OCI-M2 (cell line): Measurements from ENCODE around the gene DNAL1.
"Not testable (repeated sequence)": the region's sequence is repeated elsewhere in the genome, so short reads cannot be mapped to it uniquely, and the experiment has no call there.

ENCODE experiments used
- DNase-seq: peaks from one replicate; lab custom pipeline; 2025; ENCODE audit not compliant: unreplicated experiment; lab: John Stamatoyannopoulos, UW

DNAL1 gene

DNA sequence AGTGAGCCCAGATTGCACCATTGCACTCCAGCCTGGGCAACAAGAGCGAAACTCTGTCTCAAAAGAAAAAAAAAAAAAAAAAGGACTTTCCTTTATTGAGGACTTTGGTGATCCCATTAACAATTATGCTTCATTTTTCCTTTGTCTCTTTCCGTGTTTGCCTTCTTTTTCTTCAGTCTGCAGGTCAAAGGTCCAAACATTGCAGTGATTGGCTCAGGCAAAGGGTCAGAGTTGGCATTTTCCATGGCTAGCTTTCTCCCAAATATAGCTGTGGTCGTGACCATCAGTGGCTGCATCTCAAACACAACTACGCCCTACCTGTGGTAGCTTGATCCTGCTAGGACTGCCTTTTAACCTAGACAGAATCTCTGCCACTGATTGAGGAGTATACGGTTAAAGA is 7.0 kb upstream of the DNAL1 start:
- no peak for DNase-seq

DNA sequence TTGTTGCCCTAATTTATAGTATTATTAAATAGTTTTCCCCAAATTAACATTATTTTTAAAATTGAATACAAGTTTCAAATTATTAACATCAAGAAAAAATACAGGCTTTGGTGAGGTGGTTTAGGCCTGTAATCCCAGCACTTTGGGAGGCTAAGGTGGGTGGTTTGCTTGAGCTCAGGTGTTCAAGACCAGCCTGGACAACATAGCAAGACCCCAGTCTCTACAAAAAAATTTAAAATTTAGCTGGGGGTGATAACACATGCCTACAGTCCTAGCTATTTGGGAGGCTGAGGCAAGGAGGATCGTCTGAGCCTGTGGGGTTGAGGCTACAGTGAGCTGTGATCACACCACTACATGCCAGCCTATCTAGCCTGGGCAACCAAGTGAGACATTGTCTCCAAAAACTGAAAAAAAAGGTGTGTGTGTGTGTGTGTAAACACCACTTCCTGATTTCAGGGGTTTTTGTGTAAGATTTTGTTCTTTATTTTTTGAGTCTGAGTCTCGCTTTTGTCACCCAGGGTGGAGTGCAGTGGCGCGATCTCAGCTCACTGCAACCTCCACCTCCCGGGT is 3.9 kb upstream of the DNAL1 start:
- no peak for DNase-seq

DNA sequence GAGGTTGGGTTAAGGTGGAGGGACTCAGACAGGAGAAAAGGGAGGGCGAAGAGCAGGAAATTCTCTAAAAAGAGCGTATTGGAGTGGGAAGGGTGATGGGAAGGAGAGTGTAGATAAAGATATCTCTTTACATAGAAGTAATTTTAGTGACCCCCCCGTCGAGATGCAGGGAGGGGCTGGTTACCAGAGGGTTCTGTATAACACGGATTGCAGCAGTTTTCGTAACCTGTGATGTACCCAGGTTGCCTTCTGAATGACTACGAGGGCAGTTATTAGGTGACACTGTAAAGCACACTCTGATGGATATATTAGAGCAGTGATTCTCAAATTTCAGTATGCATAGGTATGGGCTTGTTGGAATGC is 443 bp downstream of the DNAL1 start:
- no peak for DNase-seq

- no peak for DNase-seq
Measured at GRCh38 chr14:73651005-73651404, 6.2 kb downstream of the DNAL1 start.

GRCh38 chr14:73655851-73656250 is 11.1 kb downstream of the DNAL1 start:
- DNase-seq: no peak

- DNase-seq: not testable (repeated sequence)
Measured at GRCh38 chr14:73659202-73659601, 14.4 kb downstream of the DNAL1 start.

DNA sequence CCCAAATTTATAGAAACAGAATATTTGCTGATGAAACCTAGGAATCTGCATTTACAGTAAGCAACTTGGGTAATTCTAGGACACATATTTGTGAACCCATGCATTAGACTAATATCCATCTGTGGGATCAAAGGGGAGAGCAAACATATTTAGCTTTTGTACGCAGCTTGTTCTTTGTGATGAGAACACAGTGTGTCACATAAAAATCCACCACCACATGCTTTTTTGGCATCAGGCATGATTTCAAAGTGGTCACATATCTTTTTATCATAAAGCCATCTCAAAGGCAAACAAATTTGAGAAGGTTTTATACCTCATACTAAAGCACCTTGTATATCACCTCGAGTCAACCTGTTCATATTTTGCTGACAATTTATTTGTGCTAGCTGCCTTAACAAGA is 15.7 kb downstream of the DNAL1 start:
- DNase-seq: no peak

GRCh38 chr14:73661872-73662271 is 17.1 kb downstream of the DNAL1 start:
- DNase-seq: no peak

GRCh38 chr14:73662487-73662943 is 17.7 kb downstream of the DNAL1 start:
- DNase-seq: no peak

- no peak for DNase-seq
Measured at GRCh38 chr14:73663548-73664212, 18.9 kb downstream of the DNAL1 start.

- DNase-seq: no peak
Measured at GRCh38 chr14:73665130-73665529, 20.3 kb downstream of the DNAL1 start.

DNA sequence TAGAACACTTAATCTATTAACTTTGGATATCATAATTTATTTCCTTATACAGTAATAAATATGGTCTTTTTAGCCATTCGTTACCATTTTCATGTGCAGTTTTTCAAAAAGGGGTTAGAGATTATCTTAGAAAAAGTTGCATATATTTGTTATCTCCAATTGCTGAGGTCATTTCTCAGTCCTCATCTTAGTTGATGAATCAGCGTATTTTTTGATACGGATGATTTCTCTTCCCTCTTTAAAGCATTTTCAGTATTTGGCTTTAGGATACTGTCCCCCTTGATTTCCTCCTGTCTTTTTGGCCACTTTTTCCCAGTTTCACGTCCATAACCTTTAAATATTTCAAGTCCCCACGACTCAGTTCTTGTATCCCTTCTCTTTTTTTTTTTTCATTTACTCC is 21.8 kb downstream of the DNAL1 start:
- DNase-seq: no peak

DNA sequence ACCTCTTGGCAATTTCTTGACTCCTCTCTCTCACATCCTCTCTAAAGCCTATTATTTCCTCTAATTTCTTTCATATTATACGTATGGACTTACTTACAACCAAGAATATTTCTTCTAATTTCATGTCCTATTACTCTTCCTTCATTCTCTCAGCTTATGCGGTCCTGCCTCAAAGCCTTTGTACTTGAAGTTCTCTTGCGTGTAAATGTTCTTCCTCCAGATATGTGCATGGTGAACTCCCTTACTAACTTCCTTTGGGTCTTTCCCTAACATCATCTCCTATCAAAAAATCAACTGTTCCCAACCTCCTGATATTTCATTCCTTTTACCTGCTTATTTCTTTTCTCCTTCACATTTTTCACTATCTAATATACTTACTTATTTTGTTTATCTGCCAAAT is 23.1 kb downstream of the DNAL1 start:
- DNase-seq: no peak

GRCh38 chr14:73674986-73675385 is 30.2 kb downstream of the DNAL1 start:
- DNase-seq: no peak

GRCh38 chr14:73678698-73679097 is 33.9 kb downstream of the DNAL1 start:
- DNase-seq: no peak

DNA sequence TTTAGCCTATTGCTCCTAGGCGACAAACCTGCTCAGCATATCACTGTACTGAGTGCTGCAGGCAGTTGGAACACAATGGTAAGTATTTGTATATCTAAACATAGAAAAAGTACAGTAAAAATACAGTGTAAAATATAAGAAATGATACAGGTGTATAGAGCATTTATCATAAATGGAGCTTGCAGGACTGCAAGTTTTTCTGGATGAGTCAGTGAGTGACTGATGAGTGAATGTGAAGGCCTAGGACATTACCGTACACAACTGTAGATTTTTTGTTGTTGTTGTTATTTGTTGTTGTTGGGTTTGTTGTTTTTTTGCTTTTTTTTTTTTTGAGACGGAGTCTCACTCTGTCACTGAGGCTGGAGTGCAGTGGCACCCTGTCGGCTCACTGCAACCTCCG is 36.0 kb downstream of the DNAL1 start:
- DNase-seq: no peak

DNA sequence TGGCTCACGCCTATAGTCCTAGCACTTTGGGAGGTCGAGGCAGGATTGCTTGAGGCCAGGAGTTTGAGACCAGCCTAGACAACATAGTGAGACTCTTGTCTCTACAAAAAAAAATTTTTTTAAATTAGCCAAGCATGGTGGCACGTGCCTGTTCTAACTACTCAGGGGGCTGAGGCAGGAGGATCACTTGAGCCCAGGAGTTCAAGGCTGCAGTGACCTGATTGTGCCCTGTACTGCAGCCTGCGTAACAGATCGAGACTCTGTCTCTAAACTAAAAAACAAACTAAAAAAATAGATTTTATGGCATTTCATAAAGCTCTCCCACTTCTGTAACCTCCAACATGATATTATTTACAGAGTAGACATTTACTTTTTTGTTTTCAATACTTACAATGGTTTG is 39.8 kb downstream of the DNAL1 start:
- no peak for DNase-seq

DNA sequence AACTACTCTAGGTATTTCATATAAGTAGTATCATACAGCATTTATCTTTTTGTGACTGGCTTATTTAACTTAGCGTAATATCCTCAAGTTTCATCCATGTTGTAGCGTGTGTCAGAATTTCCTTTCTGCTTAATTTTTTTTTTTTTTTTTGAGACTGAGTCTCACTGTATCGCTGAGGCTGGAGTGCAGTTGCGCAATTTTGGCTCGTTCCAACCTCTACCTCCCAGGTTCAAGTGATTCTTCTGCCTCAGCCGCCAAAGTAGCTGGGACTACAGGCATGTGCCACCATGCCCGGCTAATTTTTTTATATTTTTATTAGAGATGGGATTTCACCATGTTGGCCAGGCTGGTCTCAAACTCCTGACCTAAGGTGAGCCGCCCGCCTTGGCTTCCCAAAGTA is 40.5 kb downstream of the DNAL1 start:
- DNase-seq: no peak

DNA sequence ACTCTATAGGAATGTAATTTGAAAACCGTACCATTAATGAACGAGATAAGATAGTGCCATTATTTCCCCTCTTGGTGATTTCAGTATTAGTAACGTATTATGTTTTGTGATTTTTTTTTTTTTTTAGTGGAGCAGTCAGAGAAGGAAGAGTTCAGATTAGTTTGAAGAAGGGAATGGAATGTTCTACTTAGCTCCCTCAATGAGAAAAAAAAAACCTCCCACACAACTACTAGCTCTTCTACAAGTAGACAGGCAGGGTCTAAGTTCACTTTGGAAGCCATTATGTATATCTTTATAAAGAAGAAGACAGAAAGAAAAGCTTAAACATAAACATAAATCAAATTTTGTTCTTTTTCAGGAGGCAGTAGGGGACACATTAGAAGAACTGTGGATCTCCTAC is 42.1 kb downstream of the DNAL1 start:
- no peak for DNase-seq

DNA sequence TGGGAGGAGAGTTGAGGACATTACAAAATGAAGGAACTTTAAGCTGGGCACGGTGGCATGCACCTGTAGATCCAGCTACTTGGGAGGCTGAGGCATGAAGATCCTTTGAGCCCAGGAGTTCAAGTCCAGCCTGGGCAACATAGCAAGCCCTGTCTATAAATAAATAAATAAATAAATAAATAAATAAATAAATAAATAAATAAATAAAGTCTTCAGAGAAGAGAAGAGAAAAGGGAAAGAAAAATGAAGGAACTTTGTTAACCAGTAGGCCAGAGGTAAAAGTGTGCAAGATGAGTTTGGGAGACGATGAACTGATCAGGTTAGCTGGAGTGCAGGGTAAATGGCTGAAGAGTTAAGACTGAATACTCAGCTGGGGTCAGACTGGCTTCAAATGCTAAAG is 49.3 kb downstream of the DNAL1 start:
- no peak for DNase-seq

DNA sequence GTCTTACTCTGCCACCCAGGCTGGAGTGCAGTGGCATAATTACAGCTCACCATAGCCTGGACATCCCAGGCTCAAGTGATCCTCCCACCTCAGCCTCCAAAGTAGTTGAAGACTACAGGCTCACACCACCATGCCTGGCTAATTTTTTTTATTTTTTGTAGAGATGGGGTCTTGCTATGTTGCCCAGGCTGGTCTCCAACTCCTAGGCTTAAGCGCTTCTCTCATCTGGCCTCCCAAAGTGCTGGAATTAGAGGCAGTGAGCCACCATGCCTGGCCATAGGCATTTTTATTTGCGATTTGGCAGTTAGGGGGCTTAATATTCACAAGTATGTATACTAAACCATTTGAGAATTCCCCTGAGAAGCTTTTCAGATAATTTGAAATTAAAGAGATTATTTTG is 50.3 kb downstream of the DNAL1 start:
- no peak for DNase-seq

DNA sequence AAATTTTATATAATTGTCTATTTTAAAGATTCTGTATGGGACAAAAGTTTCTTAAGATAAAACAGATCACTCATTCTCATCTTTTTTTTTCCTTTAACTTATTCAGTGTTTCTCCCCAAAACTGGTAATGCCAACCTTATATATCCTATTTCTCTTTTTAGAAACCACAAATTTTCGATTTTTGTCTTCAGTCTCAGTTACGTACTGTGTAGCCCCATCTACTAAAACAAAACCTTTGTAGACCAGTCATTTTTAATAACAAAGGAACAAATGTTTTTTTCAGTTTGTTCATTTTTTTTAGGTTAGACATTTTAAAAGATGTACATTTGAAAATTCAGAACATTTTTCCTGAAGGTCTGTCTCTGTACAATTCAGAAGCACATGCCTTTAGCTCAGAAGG is 51.2 kb downstream of the DNAL1 start:
- no peak for DNase-seq
